ENCODE data around the gene EIF2B4.
"Not testable (repeated sequence)": the region's sequence is repeated elsewhere in the genome, so short reads cannot be mapped to it uniquely, and the experiment has no call there.

EIF2B4 gene

DNA sequence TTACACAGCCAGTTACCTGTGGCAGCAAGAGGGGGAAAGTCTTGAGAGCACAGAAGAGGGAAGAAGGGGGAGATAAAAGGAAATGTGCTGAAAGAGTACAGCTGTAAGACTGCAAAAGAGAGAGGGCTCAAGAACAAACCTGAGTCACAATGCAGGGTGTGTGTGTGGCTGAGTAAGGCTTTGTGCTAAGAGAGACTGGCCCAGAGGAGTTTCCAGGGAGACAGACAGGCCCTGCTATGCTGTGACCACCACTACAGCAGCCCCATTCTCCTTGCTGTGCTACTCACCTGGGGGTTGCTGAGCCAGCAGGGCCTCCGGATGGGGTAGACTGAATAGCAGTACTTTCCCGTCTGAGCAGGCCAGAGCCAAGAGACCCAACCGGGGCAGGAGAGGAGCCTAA is 34.8 kb downstream of the EIF2B4 start:
- DNase-seq = no peak

- DNase-seq = no peak
Observed at GRCh38 chr2:27324720-27325119, 45.4 kb downstream of the EIF2B4 start.

DNA sequence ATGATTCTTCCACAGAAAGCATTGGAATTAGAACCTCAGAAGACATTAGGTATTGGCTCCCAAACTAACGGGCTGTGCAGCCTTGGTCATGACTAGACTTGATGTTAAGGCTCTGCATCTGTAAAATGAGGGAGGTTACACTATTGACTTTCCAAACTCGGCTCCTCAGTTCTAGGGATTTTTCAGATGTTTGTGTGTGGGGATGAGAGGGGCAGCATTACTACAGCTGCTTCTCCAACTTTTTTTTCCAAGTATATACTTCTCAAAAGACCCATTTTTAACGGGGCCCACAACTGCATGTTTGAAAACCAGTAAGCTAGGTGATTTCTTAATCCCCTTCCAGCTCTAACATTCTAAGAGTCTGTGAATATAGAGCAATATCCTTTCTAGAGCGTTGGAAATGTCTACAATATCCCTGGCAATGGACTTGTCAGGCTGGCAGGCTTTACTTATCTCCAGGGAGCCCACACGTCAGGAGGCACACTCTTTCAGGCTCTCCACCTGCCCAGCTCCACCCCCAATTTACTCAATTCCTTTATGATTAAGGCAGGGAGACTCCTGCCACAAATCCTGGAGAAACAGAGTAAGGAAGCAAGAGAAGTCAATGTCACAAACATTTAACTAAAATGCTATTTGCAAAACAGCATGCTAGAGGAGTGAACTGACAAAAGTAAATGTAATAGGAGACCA is 46.4 kb downstream of the EIF2B4 start:
- DNase-seq = no peak

DNA sequence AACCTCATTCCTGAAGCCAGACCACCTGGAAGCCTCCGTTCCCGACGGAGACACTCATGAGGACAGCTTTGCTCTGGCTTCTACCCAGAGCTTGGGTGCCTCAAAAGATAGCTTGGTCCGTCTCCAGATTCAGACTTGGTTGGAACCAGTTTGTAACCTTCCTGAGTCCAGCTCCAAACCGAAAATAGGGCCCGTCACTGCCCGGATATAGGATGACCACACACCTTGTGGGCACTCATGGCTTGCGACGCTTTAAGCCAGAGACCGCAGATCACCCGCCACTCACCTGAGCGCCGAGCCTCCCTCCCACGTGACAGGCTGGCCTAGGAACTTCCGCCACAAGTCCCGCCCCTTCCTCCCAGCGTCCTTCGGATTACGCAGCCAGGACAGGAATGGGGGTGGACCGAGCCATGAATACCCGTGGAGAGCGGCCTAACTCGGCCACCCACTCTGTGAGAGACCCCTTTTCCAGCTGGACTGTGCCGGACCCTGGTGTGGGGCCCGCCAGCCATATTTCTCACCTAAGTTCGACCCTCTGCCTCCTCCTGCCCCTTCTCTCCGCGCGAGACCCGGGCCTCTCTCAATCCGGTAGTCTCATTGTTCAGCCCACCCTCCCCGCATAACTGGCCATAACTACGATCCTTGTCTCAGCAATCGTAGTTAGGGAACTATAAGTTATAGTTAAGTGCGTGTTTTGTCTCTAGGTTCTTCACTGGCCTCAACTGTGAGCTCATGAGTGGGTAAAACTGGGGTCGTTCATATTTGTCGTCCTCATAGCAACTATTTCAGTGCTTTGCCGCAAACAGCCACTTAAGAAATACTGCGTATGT is 47.2 kb downstream of the EIF2B4 start, which contains the start of gene MPV17:
MPV17 (minus strand) TSS at position 332 of the 830 bp plus-strand sequence. CDS start 580 bp downstream, outside the sequence.
- DNase-seq = peak; percentile 88

GRCh38 chr2:27322301-27322765 is 47.8 kb downstream of the EIF2B4 start:
- DNase-seq = no peak

DNA sequence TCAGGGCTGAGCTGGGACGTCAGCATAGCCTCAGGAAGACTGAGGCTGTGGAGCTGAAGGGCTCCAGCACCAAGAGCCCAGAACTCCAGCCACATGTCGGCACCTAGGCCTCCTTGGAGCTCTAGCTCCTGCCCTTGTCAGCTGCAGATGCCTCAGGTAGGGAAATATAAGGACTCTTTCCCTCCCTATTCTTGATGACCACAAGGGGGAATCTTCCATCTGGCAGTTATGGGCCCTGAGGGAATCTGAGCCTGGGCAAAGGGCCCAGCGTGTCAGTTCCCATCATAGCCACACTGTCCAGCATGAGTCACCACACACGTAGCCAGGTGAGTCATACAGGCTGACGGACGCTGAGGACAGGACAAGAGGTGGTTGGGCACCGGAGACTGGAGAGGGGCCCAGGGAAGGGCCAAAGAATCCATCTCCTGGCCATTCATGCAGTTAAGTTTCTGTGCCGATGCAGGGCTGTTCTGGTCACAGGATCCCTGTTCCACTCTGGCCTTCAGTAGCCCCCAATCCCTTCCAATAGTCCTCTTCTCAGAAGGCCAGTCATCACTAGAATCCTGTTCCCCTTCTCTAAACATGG is 49.1 kb downstream of the EIF2B4 start:
- DNase-seq = no peak

DNA sequence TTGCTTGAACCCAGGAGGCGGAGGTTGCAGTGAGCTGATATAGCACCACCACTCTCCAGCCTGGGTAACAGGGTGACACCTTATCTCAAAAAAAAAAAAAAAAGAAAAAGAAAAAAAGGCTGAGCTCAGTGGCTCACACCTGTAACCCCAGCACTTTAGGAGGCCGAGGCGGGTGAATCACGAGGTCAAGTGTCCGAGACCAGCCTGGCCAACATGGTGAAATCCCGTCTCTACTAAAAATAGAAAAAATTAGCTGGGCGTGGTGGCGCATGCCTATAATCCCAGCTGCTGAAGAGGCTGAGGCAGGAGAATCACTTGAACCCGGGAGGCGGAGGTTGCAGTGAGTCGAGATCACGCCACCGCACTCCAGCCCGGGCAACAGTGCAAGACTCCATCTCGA is 50.3 kb downstream of the EIF2B4 start:
- not testable (repeated sequence) for DNase-seq

GRCh38 chr2:27316655-27317412 is 53.3 kb downstream of the EIF2B4 start:
- DNase-seq = peak; percentile 75

DNA sequence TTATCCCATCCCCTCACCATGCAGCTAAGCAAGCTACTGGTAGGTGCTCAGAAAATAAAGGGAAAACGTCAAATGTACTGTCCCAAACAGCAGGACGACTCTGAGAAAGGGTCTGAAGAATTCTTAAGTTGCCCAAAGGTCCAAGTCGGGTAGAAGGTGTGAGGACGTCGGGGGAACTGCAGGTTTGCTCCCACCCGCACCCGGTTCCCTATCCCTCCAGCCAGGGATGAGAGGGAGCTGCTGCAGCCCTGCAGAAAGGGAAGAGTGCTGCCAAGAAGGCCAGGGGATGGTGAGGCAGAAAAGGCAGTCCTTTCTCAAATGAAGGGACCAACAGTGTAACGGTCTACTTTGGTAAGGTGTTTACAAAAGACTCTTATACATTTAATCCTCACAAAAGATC is 55.0 kb downstream of the EIF2B4 start:
- no peak for DNase-seq

DNA sequence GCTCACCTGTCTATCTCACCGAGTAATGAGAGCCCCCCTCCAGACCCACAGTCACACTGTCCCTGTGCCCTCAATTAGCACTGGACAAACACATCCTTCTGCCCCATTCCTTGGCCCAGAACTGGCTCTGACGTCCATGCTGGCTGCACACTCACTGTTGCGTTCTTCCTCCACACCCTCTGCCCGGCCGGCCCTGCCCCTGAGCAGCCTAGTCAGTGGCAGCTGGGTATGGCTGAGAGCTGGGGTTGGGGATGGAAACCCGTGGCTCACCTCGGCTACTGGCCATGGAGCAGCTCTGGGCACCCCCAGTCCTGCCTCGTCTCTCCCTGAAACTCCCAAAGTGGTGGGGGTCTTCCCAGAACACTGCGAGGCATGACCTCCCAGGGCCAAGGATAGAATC is 55.4 kb downstream of the EIF2B4 start:
- DNase-seq = no peak

All from NCI-H510A treated with DMSO at 0.1 percent for 48 hours (cell line).